K562 (cell line): ENCODE results near the gene PBXIP1. TPM values are rescaled to one million over a fixed set of nuclear protein-coding genes. Genes with fewer than 3 reads are reported as not detected.

Experiments
- ATAC-seq: fragments of 200-7000 bp; cut with Tn5 transposase; 3 replicates; pipeline ENCODE4 v1.9.1; 2020; ENCODE audit warnings: moderate library complexity
- BruUV-seq: library from RNA; stranded (reverse); fragments of 400-500 nt; replicated peaks from 2 replicates; lab custom pipeline; 2021; lab: Mats Ljungman, UMichigan
- CTCF ChIA-PET: fragments of 300-600 bp; formaldehyde crosslinking; extraction: SDS; loops from one replicate; lab custom pipeline; 2021; ENCODE audit warnings: low intra/inter-chr PET ratio; lab: Yijun Ruan, JAX
- POLR2A ChIA-PET: fragments of 300-600, 350-650 bp; sonication (Branson Sonifier 250); formaldehyde crosslinking; extraction: SDS; loops from one replicate; lab custom pipeline; 2021; ENCODE audit warnings: antibody characterized with exemption, inconsistent platforms; lab: Yijun Ruan, JAX
- DNase-seq, 4 experiments: peaks; one replicate each; pipeline versions ENCODE4 v3.0.0 to v3.0.0-alpha.2; 2011 to 2018; ENCODE audit warnings: low spot score in 3 of 4, mixed read lengths in 3 of 4; ENCODE audit errors: extremely low read depth in 1 of 4
- FAIRE-seq: peaks from 2 replicates; lab custom pipeline; 2011; peaks lifted over from hg19 to GRCh38; lab: Jason Lieb, UNC
- H2AFZ ChIP-seq: 2 replicates; pipeline ENCODE4 v1.6.0; 2011; ENCODE audit warnings: low read depth, low read length, control low read depth, inconsistent platforms
- H3K27ac ChIP-seq: fragments of 200-600 bp; 3 replicates; pipeline ENCODE4 v1.8.0; 2011; ENCODE audit warnings: low read depth, mild to moderate bottlenecking, control low read depth, inconsistent platforms, low read length, moderate library complexity, mixed read lengths; ENCODE audit errors: extremely low read depth
- H3K27me3 ChIP-seq, 2 experiments: fragments of 300-600 bp in 1 of 2; 2 replicates in 1 of 2; 3 replicates in 1 of 2; pipeline versions ENCODE4 v1.6.0 to v1.8.0; 2011; ENCODE audit warnings: inconsistent platforms in 2 of 2, low read length in 2 of 2, mild to moderate bottlenecking in 1 of 2, mixed read lengths in 1 of 2, moderate library complexity in 1 of 2; ENCODE audit not compliant: control insufficient read depth in 2 of 2, insufficient read depth in 2 of 2
- H3K36me3 ChIP-seq: fragments of 300-600 bp; 3 replicates; pipeline ENCODE4 v1.8.0; 2011; ENCODE audit warnings: mild to moderate bottlenecking, low read length, inconsistent platforms; ENCODE audit not compliant: control insufficient read depth, insufficient read depth
- H3K4me1 ChIP-seq, 2 experiments: fragments of 200-600 bp in 1 of 2; replicated peaks in 1 of 2; 2 replicates in 1 of 2; 3 replicates in 1 of 2; pipeline versions ENCODE4 v1.5.1 to v1.8.0; 2011; ENCODE audit warnings: inconsistent platforms in 2 of 2, low read length in 2 of 2, mild to moderate bottlenecking in 1 of 2, mixed read lengths in 1 of 2, moderate library complexity in 1 of 2; ENCODE audit not compliant: control insufficient read depth in 2 of 2, insufficient read depth in 2 of 2
- H3K4me2 ChIP-seq: 2 replicates; pipeline ENCODE4 v1.6.1; 2011; ENCODE audit warnings: low read length, control low read depth, inconsistent platforms, mixed read lengths; ENCODE audit not compliant: insufficient read depth
- H3K4me3 ChIP-seq: fragments of 200-600 bp; sonication (generic), shearing (Covaris generic); 2 replicates; pipeline ENCODE4 v1.5.1; 2016; ENCODE audit warnings: control low read depth, inconsistent platforms
- H3K79me2 ChIP-seq: fragments of 200-600 bp; 3 replicates; pipeline ENCODE4 v1.8.0; 2011; ENCODE audit warnings: low read length, inconsistent platforms; ENCODE audit not compliant: control insufficient read depth, insufficient read depth
- H3K9ac ChIP-seq, 2 experiments: 2 replicates each; pipeline versions ENCODE4 v1.6.0 to v1.6.1; 2011; ENCODE audit warnings: low read depth in 2 of 2, low read length in 2 of 2, control low read depth in 1 of 2, inconsistent platforms in 1 of 2, mild to moderate bottlenecking in 1 of 2, mixed read lengths in 1 of 2; ENCODE audit not compliant: insufficient read depth in 1 of 2
- H3K9me1 ChIP-seq: one replicate; pipeline ENCODE4 v1.6.0; 2011; ENCODE audit warnings: inconsistent platforms, mild to moderate bottlenecking, low read length, moderate library complexity; ENCODE audit not compliant: control insufficient read depth, insufficient read depth
- H3K9me3 ChIP-seq: replicated peaks from 2 replicates; pipeline ENCODE4 v1.5.1; 2011; ENCODE audit warnings: low read depth, low read length, inconsistent platforms; ENCODE audit not compliant: control insufficient read depth, insufficient read depth
- H4K20me1 ChIP-seq: replicated peaks from 2 replicates; pipeline ENCODE4 v1.6.1; 2011; ENCODE audit warnings: low read length, inconsistent platforms, mixed read lengths; ENCODE audit not compliant: control insufficient read depth, insufficient read depth
- CHD4 ChIP-seq: fragments of 200-600 bp; sonication (generic); IDR thresholded peaks from 3 replicates; pipeline ENCODE4 v1.6.1; 2012; ENCODE audit warnings: low read depth, mild to moderate bottlenecking, mixed read lengths, low read length, inconsistent platforms; ENCODE audit not compliant: insufficient read depth, insufficient replicate concordance, poor library complexity, severe bottlenecking
- FUS ChIP-seq: fragments of 200-400 bp; formaldehyde crosslinking; optimal IDR thresholded peaks from 2 replicates; pipeline ENCODE3; 2017; ENCODE audit warnings: low read depth, low read length
- HDAC1 ChIP-seq, 2 experiments: fragments of 450-650 bp; IDR thresholded peaks; 2 replicates each; pipeline ENCODE4 v1.6.1; 2016 to 2017; ENCODE audit warnings: inconsistent platforms in 1 of 2, mild to moderate bottlenecking in 1 of 2, moderate library complexity in 1 of 2
- MYC ChIP-seq, 2 experiments: fragments of 250-450 bp in 1 of 2; sonication (Bioruptor Pico) in 1 of 2; IDR thresholded peaks; 2 replicates each; pipeline versions ENCODE4 v1.5.1 to v1.6.1; 2012 to 2021; ENCODE audit warnings: low read depth in 2 of 2, borderline replicate concordance in 1 of 2, improper control_type of control experiment in 1 of 2, low read length in 1 of 2, mild to moderate bottlenecking in 1 of 2, moderate library complexity in 1 of 2
- NR4A1 ChIP-seq, 2 experiments: fragments of 250-450 bp in 1 of 2; fragments of 450-650 bp in 1 of 2; sonication (Bioruptor Pico) in 1 of 2; IDR thresholded peaks; 2 replicates each; pipeline versions ENCODE4 v1.4.0 to v1.6.1; 2016 to 2020; ENCODE audit warnings: mild to moderate bottlenecking in 2 of 2, missing compliant biosample characterization in 1 of 2, missing genetic modification characterization in 1 of 2, moderate library complexity in 1 of 2
- RCOR1 ChIP-seq, 2 experiments: IDR thresholded peaks; 2 replicates each; pipeline ENCODE4 v1.6.1; 2012; ENCODE audit warnings: low read depth in 2 of 2, low read length in 2 of 2, borderline replicate concordance in 1 of 2, improper control_type of control experiment in 1 of 2
- SMAD1 ChIP-seq: fragments of 150-350 bp; IDR thresholded peaks from 2 replicates; pipeline ENCODE4 v1.6.1; 2014; ENCODE audit warnings: low read length, low read depth; ENCODE audit not compliant: partially characterized antibody
- TAF15 ChIP-seq: fragments of 200-400 bp; formaldehyde crosslinking; IDR thresholded peaks from 2 replicates; pipeline ENCODE4 v1.6.1; 2017; ENCODE audit warnings: mild to moderate bottlenecking, low read depth, low read length, moderate library complexity
- TSHZ1 ChIP-seq: fragments of 250-450 bp; sonication (Bioruptor Pico); IDR thresholded peaks from 2 replicates; pipeline ENCODE4 v1.4.0; 2020; ENCODE audit warnings: mild to moderate bottlenecking, moderate library complexity
- ZBTB26 ChIP-seq: fragments of 450-650 bp; formaldehyde crosslinking; IDR thresholded peaks from 2 replicates; pipeline ENCODE4 v1.4.0; 2022; ENCODE audit warnings: missing genetic modification characterization
- ZFP30 ChIP-seq: fragments of 250-450 bp; sonication (Bioruptor Pico); IDR thresholded peaks from 2 replicates; pipeline ENCODE4 v1.8.0; 2022; ENCODE audit warnings: moderate library complexity, mild to moderate bottlenecking, inconsistent platforms, borderline replicate concordance
- ZNF551 ChIP-seq: fragments of 250-450 bp; sonication (Bioruptor Pico); IDR thresholded peaks from 2 replicates; pipeline ENCODE4 v1.5.0; 2021; ENCODE audit warnings: mild to moderate bottlenecking, moderate library complexity
- ZSCAN29 ChIP-seq: fragments of 450-650 bp; IDR thresholded peaks from 2 replicates; pipeline ENCODE4 v1.6.1; 2017
- WGBS: fragments of 100-300 bp; shearing (Covaris generic); methylation state at CpG from one replicate; pipeline ENCODE4 v1.1.6; 2016; ENCODE audit warnings: low coverage, mixed read lengths; ENCODE audit not compliant: insufficient coverage; ENCODE audit errors: missing lambda C conversion rate; 5-methylcytosine and 5-hydroxymethylcytosine counted together
- in situ Hi-C: fragments of 300-500 bp; cut with MboI; formaldehyde crosslinking; loops from 4 replicates; pipeline ENCODE4 v1.15.0; 2018; ENCODE audit warnings: inconsistent platforms, mixed read lengths
- intact Hi-C: fragments of 100-400 bp; cut with micrococcal nuclease; formaldehyde crosslinking; loops from 2 replicates; pipeline ENCODE4 v1.14.2; 2022
- polyA plus RNA-seq, 8 experiments: library from polyadenylated mRNA; depleted of rRNA in 4 of 8; stranded (reverse) in 5 of 8; unstranded in 3 of 8; fragments of >200 nt; fragmentation: Nextera tagmentation in 2 of 8; fragmentation: Illumina TruSeq in 1 of 8; extraction: Ambion mirVana in 2 of 8; extraction: Trizol in 1 of 8; gene quantifications; 2 replicates each; pipeline versions ENCODE4 v1.2.1 to v1.2.3, GENCODE V29; 2011 to 2014; ENCODE audit warnings: inconsistent platforms in 1 of 8, missing spikeins in 1 of 8
- total RNA-seq, 7 experiments: library from RNA; depleted of rRNA in 6 of 7; stranded (reverse); fragments of >200 nt in 6 of 7; fragmentation: Illumina TruSeq in 2 of 7; extraction: Trizol in 2 of 7; gene quantifications; 2 replicates each; pipeline versions ENCODE4 v1.2.1 to v1.2.3, GENCODE V29; 2011 to 2021; ENCODE audit warnings: low replicate concordance in 1 of 7
- TF ChIP-seq, protein P1 (sequence below): fragments of 250-450 bp; sonication (Bioruptor Pico); IDR thresholded peaks from 2 replicates; pipeline ENCODE4 v1.8.0; 2021; ENCODE audit warnings: borderline replicate concordance, mild to moderate bottlenecking, moderate library complexity; ENCODE audit not compliant: poor library complexity, severe bottlenecking
- TF ChIP-seq, protein P2 (sequence below): fragments of 250-450 bp; sonication (Bioruptor Pico); IDR thresholded peaks from 2 replicates; pipeline ENCODE4 v1.5.0; 2021

The PBXIP1 gene
- total and polyA plus RNA-seq, 9 of the 15 experiments (the other 6 are each of a cell fraction or from before 2014, with no cell fraction given) = 0.13 to 8.3 (median 5.8) TPM

- whole genome bisulfite sequencing = 68% methylated on average over 2 of the region's 2 CpGs
- Histone ChIP-seq H3K27ac (no peak overlapping the region), H2AFZ (no peak overlapping the region), H3K4me3 (no peak overlapping the region), H3K9me1 (no peaks in the 10 kb centered on the region), H3K36me3 (peaks cover 27% of the 10 kb centered on the region; the same call in 2 of the 3 replicates), H3K4me2 (no peak overlapping the region), H3K79me2 (peaks cover 35% of the 10 kb centered on the region), H3K4me1 (peaks cover 27 to 44% of the 10 kb centered on the region in 2 experiments; a peak in 4 of 5 replicates), H3K9me3 (no peaks in the 10 kb centered on the region), H3K27me3 (no peaks in the 10 kb centered on the region), H3K9ac (no peak overlapping the region), H4K20me1 (no peaks in the 10 kb centered on the region)
- FAIRE-seq (no peak), DNase-seq (no peak), ATAC-seq (no peak)
- intact Hi-C loops (no loop called here), in situ Hi-C loops (loop anchor here (5.0 kb wide), 1 partner anchor 104 kb away; the partner anchor contains the start of gene EFNA4)
- ChIA-PET POLR2A (interaction anchor here (4.8 kb wide), 1 partner anchor 13 kb away, joined by 20 read pairs; the partner anchor contains the start of gene SHC1), CTCF (no interaction called here)
- TSS peak; percentile 8 for BruUV-seq
- TF ChIP-seq MYC (IDR thresholded peaks at IDR 0.05; ENCODE audit: low read depth, low read length) (no peak), MYC (CRISPR knock-in tag; IDR thresholded peaks at IDR 0.05; ENCODE audit: borderline replicate concordance, low read depth) (no peak), ZNF551 (CRISPR knock-in tag) (no peak), NR4A1 (CRISPR knock-in tag; IDR thresholded peaks at IDR 0.05) (no peak), NR4A1 (tag; IDR thresholded peaks at IDR 0.05) (no peak), ZFP30 (CRISPR knock-in tag) (no peak), HDAC1 (IDR thresholded peaks at IDR 0.05) (no peak), CHD4 (no peak), TSHZ1 (no peak), FUS (no peak), ZBTB26 (CRISPR knock-in tag) (no peak), TAF15 (no peak), SMAD1 (no peak), ZSCAN29 (no peak), RCOR1 (IDR thresholded peaks at IDR 0.05; ENCODE audit: borderline replicate concordance in 1 of 2, low read depth in 2 of 2, low read length in 2 of 2) (no peak)
- TF ChIP-seq, protein P1, sequence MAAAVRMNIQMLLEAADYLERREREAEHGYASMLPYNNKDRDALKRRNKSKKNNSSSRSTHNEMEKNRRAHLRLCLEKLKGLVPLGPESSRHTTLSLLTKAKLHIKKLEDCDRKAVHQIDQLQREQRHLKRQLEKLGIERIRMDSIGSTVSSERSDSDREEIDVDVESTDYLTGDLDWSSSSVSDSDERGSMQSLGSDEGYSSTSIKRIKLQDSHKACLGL (CRISPR knock-in tag) = no peak
- TF ChIP-seq, protein P2, sequence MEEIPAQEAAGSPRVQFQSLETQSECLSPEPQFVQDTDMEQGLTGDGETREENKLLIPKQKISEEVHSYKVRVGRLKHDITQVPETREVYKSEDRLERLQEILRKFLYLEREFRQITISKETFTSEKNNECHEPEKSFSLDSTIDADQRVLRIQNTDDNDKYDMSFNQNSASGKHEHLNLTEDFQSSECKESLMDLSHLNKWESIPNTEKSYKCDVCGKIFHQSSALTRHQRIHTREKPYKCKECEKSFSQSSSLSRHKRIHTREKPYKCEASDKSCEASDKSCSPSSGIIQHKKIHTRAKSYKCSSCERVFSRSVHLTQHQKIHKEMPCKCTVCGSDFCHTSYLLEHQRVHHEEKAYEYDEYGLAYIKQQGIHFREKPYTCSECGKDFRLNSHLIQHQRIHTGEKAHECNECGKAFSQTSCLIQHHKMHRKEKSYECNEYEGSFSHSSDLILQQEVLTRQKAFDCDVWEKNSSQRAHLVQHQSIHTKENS (CRISPR knock-in tag) = no peak
Measured at GRCh38 chr1:154958036-154958435, 2.1 kb upstream of the PBXIP1 start.
